Thoracic aorta endothelial cell (primary cell): ENCODE measurements around the gene KIF5C. TPM values are rescaled to one million over a fixed set of nuclear protein-coding genes. Genes with fewer than 3 reads are reported as not detected.

Experiments used
- small RNA-seq: library from RNA; depleted of rRNA; stranded (forward); fragments of <200 nt; gene quantifications from one replicate; pipeline ENCODE3, GENCODE V24; 2012
- total RNA-seq: library from RNA; depleted of rRNA; stranded (reverse); fragments of >200 nt; gene quantifications from 2 replicates; pipeline ENCODE4 v1.2.3, GENCODE V29; 2012

KIF5C gene
- total RNA-seq = under 0.01 and 0.14 TPM in 2 replicates

DNA sequence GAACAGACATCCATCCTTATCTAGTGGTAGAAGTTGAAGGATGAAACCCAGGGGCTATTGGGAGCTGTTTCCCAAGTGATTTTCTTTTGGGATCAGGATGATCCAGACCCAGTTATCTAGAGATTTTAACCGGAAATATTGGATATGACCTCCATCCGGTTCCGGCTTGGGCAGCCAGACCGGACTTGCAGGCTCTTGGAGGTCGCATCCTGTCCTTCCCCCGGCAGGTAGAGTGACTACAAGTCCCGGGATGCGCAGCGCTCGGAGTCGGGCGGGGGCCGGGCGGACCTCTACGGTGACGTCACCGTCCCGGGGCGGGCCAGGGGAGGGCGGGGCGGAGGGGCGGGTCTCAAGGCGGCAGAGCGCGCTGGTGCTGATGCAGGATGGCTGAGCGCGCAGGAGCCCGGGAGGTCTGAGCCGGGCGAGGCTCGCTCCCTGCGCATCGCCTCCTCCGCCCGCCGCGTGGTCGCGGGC lies at the start of gene KIF5C:
TSS of gene KIF5C (plus strand) at position 360 of the 474 bp plus-strand sequence. CDS start 391 bp downstream, outside the sequence.

DNA sequence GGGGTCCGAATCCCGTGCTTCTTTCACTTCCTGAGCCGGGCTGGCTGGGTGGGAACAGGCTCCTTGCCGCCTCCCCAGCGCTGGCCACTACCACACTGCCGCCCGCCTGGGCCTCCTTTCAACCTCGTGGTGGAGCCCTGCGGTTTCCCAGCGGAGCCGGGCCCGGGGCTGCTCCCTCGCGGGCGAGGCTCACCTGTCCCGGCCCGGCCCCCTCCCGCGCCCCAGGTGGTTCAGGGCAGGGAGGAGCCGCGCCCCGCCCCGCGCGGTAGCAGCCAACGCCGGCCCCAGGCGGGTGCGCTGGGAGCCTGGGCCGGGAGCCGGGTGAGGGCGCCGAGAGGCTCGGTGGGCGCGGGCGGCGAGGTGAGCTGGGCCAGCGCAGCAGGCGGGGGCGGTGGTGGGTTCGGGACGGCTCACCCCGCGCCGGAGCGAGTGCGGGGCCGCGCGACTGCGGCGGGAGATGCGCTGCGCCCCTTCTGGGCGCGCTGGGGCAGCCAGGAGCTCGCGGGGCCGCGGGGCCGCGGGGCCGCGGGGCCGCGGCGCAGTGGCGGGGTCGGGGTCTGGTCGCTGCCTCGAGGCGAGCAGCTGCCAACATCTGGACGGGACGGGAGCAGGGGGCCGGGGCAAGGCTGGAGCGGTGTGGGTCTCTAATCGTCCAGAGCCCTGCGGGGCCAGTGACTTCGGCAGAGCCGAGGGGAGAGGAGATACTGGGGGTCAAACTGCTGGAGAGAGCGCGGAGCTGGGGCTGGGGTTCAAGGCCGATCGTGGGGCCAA lies 163.6 kb downstream of the KIF5C start, which contains the start of gene LYPD6B:
TSS of gene LYPD6B (plus strand) at position 258 of the 771 bp plus-strand sequence. CDS start 92,250 bp downstream, outside the sequence.

Small RNA genes within 50 kb of the gene (small RNA-seq; reads per million reads assigned to genes)
- 0.28 reads per million for gene RNU2-9P
- gene UBBP3 = 2.5 reads per million, percentile 58 among the genes with 10 or more reads in this experiment

Other genes with a start within 250 kb of the KIF5C start
- 32.7 and 33.6 TPM in 2 replicates for gene EPC2, start 230.5 kb upstream of the KIF5C start, total RNA-seq
- not detected in 2 replicates for gene LYPD6B, start 163.5 kb downstream of the KIF5C start, total RNA-seq